ENCODE results near the gene PLA2G4C. TPM values are rescaled to one million over a fixed set of nuclear protein-coding genes. Genes with fewer than 3 reads are reported as not detected.
"Not testable (repeated sequence)": the region's sequence is repeated elsewhere in the genome, so short reads cannot be mapped to it uniquely, and the experiment has no call there.

Gene PLA2G4C
- polyA plus RNA-seq, 1 donor, result 6.8 TPM

DNA sequence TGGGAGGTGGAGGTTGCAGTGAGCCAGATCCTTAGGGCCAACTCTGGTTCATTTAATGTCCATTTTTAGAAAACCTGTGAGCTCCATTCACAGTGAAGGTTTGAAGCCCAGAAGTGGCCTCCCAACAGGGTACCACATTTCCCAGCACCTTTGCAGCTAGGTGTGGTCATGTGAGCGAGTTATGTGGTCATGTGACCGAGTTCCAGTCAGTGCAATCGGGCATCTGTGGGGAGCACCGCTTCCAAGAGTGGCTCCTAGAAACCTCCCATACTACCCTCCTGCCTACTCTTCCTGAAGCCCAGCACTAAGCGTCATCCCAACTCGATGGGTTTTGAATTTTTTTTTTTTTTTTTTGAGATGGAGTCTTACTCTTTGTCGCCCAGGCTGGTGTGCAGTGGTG, 663 bp upstream of the PLA2G4C start:
- DNase-seq, result no peak

DNA sequence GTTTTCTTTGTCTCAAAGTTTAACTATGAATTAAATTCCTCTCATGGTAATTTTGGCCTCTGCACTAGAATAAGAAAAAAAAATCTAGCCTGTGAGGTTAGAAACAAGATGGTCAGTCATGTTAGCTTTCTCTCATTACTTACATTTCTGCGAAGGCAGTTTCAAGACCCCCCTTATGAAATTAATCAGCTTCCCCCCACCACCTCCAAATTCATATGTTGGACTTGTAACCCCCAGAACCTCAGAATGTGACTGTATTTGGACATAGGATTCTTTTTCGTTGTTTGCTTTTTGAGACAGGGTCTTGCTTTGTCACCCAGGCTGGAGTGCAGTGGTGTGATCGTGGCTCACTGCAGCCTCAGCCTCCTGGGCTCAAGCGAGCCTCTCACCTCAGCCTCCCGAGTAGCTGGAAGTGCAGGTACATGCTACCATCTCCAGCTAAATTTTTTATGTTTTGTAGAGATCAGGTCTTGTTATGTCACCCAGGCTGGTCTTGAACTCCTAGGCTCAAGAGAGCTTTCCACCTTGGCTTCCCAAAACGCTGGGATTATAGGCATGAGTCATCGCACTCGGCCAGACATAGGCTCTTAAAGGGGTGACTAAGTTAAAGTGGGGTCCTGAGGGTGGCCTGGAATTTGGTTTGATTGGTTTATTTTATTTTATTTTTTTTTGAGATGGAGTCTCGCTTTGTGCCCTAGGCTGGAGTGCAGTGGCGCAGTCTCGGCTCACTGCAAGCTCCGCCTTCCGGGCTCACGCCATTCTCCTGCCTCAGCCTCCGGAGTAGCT, 1.4 kb downstream of the PLA2G4C start:
- no peak for DNase-seq

- no peak for DNase-seq
Observed at GRCh38 chr19:48103922-48104321, 6.7 kb downstream of the PLA2G4C start.

GRCh38 chr19:48102870-48103751, 7.5 kb downstream of the PLA2G4C start:
- no peak for DNase-seq

DNA sequence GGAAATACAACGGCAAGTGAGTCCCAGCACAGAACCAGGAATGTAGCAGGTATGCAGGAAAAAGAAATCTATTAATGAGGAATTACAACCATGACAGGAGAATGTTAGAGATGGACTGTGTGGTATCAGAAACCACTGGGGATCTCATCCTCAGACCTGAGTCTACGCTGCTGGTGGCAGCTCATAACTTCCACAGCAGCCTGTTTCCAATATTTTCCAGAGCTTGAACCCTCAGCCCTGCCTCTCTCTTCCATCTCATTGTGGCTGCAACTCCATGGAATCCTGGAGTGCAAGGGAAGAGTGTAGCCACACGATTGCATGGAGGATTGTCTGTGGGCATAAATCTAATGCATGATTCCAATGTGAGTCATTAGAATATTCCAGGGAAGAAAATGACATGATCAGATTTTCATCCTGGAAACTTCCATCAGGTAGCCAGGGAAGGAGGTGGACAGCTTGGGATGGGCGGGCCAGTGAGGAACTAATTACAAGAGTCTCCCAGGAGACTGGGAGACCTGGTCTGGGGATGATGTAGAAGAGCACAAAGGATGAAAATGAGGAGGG, 14.9 kb downstream of the PLA2G4C start:
- no peak for DNase-seq

GRCh38 chr19:48094855-48095203, 15.8 kb downstream of the PLA2G4C start:
- DNase-seq, result no peak

GRCh38 chr19:48094129-48094854, 16.3 kb downstream of the PLA2G4C start:
- DNase-seq, result no peak

DNA sequence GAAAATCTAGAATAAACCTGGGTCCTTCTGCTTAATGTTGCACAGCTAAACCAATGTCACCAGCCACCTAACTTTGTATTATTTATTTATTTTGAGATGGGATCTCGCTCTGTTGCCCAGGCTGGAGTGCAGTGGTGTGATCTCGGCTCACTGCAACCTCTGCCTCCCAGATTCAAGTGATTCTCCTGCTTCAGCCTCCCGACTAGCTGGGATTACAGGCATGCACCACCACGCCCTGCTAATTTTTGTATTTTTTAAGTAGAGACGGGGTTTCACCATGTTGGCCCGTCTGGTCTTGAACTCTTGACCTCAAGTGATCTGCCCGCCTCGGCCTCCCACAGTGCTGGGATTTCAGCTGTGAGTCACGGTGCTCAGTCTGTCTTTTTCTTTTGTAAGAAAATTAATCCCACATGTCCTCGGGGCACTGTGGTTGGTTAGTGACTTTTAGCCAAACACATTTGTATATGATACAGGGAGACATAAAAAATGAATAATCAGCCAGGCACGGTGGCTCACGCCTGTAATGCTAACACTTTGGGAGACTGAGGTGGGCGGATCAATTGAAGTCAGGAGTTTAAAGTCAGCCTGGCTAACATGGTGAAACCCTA, 19.4 kb downstream of the PLA2G4C start:
- not testable (repeated sequence) for DNase-seq

DNA sequence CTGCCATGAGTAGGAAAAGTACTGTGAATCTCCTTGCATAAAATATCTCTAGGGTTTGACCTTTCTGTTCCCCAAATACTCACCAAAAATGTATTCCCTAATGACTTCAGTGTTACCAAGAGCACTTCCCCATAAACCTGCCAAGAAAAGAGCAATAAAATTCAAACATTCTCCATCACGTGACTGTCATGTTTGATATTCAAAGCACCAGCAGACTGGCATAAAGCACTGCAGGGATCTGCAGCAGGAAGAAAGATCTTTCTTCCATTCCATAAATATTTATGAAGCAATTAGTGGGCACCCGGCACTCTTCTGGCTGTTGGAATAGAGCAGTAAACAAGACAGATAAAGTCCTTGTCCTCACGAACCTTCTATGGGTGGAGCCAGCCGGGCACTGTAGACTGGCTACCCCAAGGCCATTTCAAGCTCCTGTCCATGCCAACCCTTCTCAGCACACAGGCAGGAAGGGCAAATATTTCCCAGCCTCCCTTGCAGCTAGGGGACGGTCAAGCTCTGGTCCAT, 20.3 kb downstream of the PLA2G4C start:
- DNase-seq, result no peak

- not testable (repeated sequence) for DNase-seq
Observed at GRCh38 chr19:48088991-48089390, 21.6 kb downstream of the PLA2G4C start.

- no peak for DNase-seq
Observed at GRCh38 chr19:48085904-48086864, 24.4 kb downstream of the PLA2G4C start.

GRCh38 chr19:48085076-48085475, 25.5 kb downstream of the PLA2G4C start:
- DNase-seq, result no peak

DNA sequence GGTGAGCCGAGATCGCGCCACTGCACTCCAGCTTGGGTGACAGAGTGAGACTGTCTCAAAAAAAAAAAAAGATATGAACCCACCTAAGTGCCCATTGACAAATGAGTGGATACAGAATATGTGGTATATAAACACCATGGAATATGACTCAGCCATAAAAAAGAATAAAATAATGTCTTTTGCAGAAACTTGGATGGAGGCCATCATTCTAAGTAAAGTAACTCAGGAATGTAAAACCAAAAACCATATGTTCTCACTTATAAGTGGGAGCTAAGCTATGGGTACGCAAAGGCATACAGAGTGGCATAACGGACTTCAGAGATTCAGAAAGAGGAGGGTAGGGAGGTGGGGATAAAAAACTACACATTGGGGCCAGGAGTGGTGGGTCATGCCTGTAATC, 29.5 kb downstream of the PLA2G4C start:
- no peak for DNase-seq

- not testable (repeated sequence) for DNase-seq
Observed at GRCh38 chr19:48070177-48070769, 40.3 kb downstream of the PLA2G4C start.

DNA sequence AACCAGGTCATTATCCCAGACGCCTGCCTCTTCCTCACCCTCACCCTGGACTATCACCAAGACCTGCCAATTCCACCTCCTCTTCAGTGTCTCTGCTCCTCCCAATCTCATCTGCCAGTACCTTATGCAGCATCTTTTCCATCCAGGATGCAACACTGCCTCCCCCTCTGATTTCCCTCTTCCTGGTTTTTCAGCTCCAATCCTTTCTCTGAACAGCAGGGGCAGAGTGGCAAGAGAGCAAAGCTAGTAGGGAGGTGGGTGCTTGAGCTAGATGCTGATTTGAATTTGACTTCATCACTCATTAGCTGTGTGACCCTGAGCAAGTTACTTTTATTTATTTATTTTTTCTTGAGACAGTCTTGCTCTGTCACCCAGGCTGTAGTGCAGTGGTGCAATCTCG, 41.2 kb downstream of the PLA2G4C start:
- no peak for DNase-seq

DNA sequence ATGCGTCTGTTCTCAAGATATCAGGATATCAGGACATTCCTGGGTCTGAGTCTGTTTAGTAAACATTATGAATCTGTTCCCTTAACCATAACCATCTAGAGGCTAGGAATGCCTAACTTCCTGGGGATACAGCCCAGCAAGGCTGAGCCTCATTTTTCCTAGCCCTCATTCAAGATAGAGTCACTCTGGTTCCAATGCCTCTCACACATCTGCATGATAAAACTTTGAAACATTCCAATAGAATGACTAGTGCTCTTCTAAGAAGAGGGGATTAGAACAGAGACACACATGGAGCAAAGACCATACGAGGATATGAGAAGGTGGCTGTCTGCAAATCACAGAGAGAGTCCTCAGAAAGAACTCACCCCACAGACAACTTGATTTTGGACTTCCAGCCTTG, 46.1 kb downstream of the PLA2G4C start:
- DNase-seq, result no peak

DNA sequence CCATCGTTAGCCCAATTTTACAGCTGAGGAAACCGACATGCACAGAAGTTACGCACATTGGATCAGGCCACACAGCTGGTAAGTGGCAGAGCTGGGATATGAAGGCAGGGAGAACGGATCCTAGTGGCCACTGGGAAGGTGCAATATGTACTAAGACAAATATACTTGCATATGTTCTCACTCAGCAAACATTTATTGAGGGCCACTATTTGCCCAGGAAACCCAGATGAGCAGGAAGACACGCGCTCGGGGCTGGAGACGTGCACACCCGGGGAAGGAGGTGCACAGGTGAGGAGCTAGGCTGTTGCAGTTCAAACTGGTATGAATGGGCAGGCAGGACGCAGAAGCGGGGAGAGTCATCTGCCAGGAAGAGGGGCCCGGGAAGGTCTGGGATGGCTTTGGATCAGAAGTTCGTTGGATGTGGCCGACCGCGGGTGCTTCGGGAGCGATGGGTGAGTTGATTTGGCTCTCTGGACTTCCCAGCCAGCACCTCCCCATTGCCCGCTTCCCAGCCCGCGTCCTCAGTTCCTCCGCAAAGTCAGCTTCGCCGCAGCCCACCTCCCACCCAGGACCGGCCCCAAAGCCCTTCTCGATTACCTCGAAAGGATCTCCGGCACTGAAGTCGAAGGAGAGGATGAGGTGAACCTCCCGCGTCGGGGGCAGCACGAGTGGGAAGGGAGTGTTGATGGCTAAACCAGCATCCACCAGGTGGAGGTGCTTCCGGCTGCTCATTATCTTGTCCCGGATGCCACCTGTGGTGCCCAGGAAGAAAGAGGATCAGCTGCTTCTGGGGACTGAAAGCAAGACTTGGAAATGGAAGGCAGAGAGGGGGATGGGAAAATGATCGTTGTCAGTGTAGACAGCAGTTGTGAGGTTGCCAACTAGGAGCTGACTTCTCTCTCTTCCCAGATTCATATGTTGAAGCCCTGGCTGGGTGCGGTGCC, 48.9 kb downstream of the PLA2G4C start:
- DNase-seq, result no peak

DNA sequence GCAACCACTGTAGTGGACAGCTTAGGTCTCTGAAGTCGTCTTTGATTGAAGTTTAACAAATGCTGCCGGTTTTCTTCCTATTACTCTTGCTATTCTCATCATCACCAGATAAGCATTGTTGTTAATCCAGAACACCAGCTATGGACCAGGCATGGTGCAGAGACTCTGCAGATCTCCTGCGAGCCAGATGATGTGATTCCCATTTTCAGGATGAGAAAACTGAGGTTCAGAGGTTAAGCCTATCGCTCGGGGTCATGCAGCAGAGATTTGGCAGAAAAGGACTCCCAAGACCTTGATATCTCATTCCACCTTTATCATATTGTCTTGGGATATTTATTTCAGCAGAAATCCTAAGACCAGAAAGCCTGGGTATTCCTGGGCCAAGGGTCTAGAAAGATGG, 50.2 kb downstream of the PLA2G4C start:
- DNase-seq, result no peak

GRCh38 chr19:48059331-48059730, 51.3 kb downstream of the PLA2G4C start:
- DNase-seq, result no peak

Measured in left kidney (tissue), 2 donors.